HEK293 (cell line): ENCODE measurements around the gene MYBBP1A.
A peak's percentile ranks its signal among the peaks of the same experiment; 100 is the strongest.

ENCODE experiments used
- BCL11B ChIP-seq: fragments of 450-650 bp; formaldehyde crosslinking; IDR thresholded peaks from 2 replicates; pipeline ENCODE4 v1.5.1; 2016; ENCODE audit warnings: low read depth, missing biosample characterization, missing genetic modification characterization
- GFI1B ChIP-seq: fragments of 450-650 bp; formaldehyde crosslinking; IDR thresholded peaks from 2 replicates; pipeline ENCODE4 v1.5.1; 2016; ENCODE audit warnings: missing biosample characterization, missing genetic modification characterization
- KLF10 ChIP-seq: fragments of 450-650 bp; IDR thresholded peaks from 2 replicates; pipeline ENCODE4 v1.5.1; 2018; ENCODE audit warnings: missing biosample characterization, mild to moderate bottlenecking, missing genetic modification characterization
- KLF16 ChIP-seq: fragments of 450-650 bp; formaldehyde crosslinking; IDR thresholded peaks from 2 replicates; pipeline ENCODE4 v1.5.1; 2017; ENCODE audit warnings: missing biosample characterization, missing genetic modification characterization
- OVOL3 ChIP-seq: fragments of 450-650 bp; formaldehyde crosslinking; IDR thresholded peaks from 2 replicates; pipeline ENCODE4 v1.5.1; 2016; ENCODE audit warnings: missing biosample characterization, missing genetic modification characterization
- SALL2 ChIP-seq: fragments of 450-650 bp; formaldehyde crosslinking; IDR thresholded peaks from 2 replicates; pipeline ENCODE4 v1.5.0; 2017; ENCODE audit warnings: missing biosample characterization, mild to moderate bottlenecking, missing genetic modification characterization, borderline replicate concordance
- SCRT1 ChIP-seq: fragments of 450-650 bp; formaldehyde crosslinking; IDR thresholded peaks from 2 replicates; pipeline ENCODE4 v1.5.1; 2016; ENCODE audit warnings: missing biosample characterization, missing genetic modification characterization, borderline replicate concordance
- SCRT2 ChIP-seq: fragments of 450-650 bp; formaldehyde crosslinking; IDR thresholded peaks from 2 replicates; pipeline ENCODE4 v1.5.1; 2016; ENCODE audit warnings: missing biosample characterization, missing genetic modification characterization
- SP3 ChIP-seq: fragments of 450-650 bp; formaldehyde crosslinking; IDR thresholded peaks from 2 replicates; pipeline ENCODE4 v1.5.1; 2016; ENCODE audit warnings: missing biosample characterization, missing genetic modification characterization
- TRIM28 ChIP-seq: IDR thresholded peaks from 2 replicates; pipeline ENCODE4 v1.6.1; 2011; ENCODE audit warnings: low read length, control low read depth, borderline replicate concordance
- ZBTB1 ChIP-seq: fragments of 450-650 bp; formaldehyde crosslinking; IDR thresholded peaks from 2 replicates; pipeline ENCODE4 v1.5.1; 2016; ENCODE audit warnings: missing biosample characterization, missing genetic modification characterization
- ZFP3 ChIP-seq: fragments of 450-650 bp; formaldehyde crosslinking; IDR thresholded peaks from 2 replicates; pipeline ENCODE4 v1.5.1; 2016; ENCODE audit warnings: low read depth, missing biosample characterization, missing genetic modification characterization
- ZNF146 ChIP-seq: fragments of 450-650 bp; formaldehyde crosslinking; IDR thresholded peaks from 2 replicates; pipeline ENCODE4 v1.5.1; 2016; ENCODE audit warnings: missing biosample characterization, missing genetic modification characterization
- ZNF184 ChIP-seq: fragments of 450-650 bp; IDR thresholded peaks from 2 replicates; pipeline ENCODE4 v1.5.1; 2018; ENCODE audit warnings: missing biosample characterization, mild to moderate bottlenecking, missing genetic modification characterization
- ZNF2 ChIP-seq: fragments of 450-650 bp; formaldehyde crosslinking; IDR thresholded peaks from 2 replicates; pipeline ENCODE4 v1.5.1; 2016; ENCODE audit warnings: missing biosample characterization, missing genetic modification characterization
- ZNF292 ChIP-seq: fragments of 450-650 bp; formaldehyde crosslinking; IDR thresholded peaks from 2 replicates; pipeline ENCODE4 v1.5.1; 2016; ENCODE audit warnings: low read depth, missing biosample characterization, missing genetic modification characterization, borderline replicate concordance
- ZNF324 ChIP-seq: fragments of 450-650 bp; formaldehyde crosslinking; IDR thresholded peaks from 2 replicates; pipeline ENCODE4 v1.5.1; 2016; ENCODE audit warnings: missing biosample characterization, missing genetic modification characterization
- ZNF391 ChIP-seq: fragments of 450-650 bp; formaldehyde crosslinking; IDR thresholded peaks from 2 replicates; pipeline ENCODE4 v1.5.1; 2016; ENCODE audit warnings: low read depth, missing biosample characterization, missing genetic modification characterization, borderline replicate concordance
- ZNF423 ChIP-seq: fragments of 450-650 bp; formaldehyde crosslinking; IDR thresholded peaks from 2 replicates; pipeline ENCODE4 v1.5.1; 2016; ENCODE audit warnings: missing biosample characterization, missing genetic modification characterization
- ZNF433 ChIP-seq: fragments of 450-650 bp; formaldehyde crosslinking; IDR thresholded peaks from 2 replicates; pipeline ENCODE4 v1.5.1; 2016; ENCODE audit warnings: missing biosample characterization, missing genetic modification characterization, low read depth
- ZNF544 ChIP-seq: fragments of 450-650 bp; formaldehyde crosslinking; IDR thresholded peaks from 2 replicates; pipeline ENCODE4 v1.5.0; 2017; ENCODE audit warnings: missing biosample characterization, missing genetic modification characterization
- ZNF600 ChIP-seq: fragments of 450-650 bp; formaldehyde crosslinking; IDR thresholded peaks from 2 replicates; pipeline ENCODE4 v1.5.1; 2016; ENCODE audit warnings: missing biosample characterization, missing genetic modification characterization
- ZNF624 ChIP-seq: fragments of 450-650 bp; formaldehyde crosslinking; IDR thresholded peaks from 2 replicates; pipeline ENCODE4 v1.5.1; 2017; ENCODE audit warnings: missing biosample characterization, missing genetic modification characterization
- ZNF670 ChIP-seq: fragments of 450-650 bp; formaldehyde crosslinking; IDR thresholded peaks from 2 replicates; pipeline ENCODE4 v1.5.1; 2016; ENCODE audit warnings: missing biosample characterization, missing genetic modification characterization, low read depth
- ZNF747 ChIP-seq: fragments of 450-650 bp; formaldehyde crosslinking; IDR thresholded peaks from 2 replicates; pipeline ENCODE4 v1.5.1; 2016; ENCODE audit warnings: missing biosample characterization, missing genetic modification characterization
- ZNF785 ChIP-seq: fragments of 450-650 bp; formaldehyde crosslinking; IDR thresholded peaks from 2 replicates; pipeline ENCODE4 v1.5.1; 2016; ENCODE audit warnings: missing biosample characterization, missing genetic modification characterization
- TF ChIP-seq, protein P1 (sequence below): fragments of 450-650 bp; formaldehyde crosslinking; IDR thresholded peaks from 2 replicates; pipeline ENCODE4 v1.5.1; 2016; ENCODE audit warnings: missing biosample characterization, missing genetic modification characterization, low read depth
- TF ChIP-seq, protein P2 (sequence below): fragments of 450-650 bp; formaldehyde crosslinking; IDR thresholded peaks from 2 replicates; pipeline ENCODE4 v1.5.1; 2017; ENCODE audit warnings: missing biosample characterization, missing genetic modification characterization
- TF ChIP-seq, protein P3 (sequence below): fragments of 450-650 bp; formaldehyde crosslinking; IDR thresholded peaks from 2 replicates; pipeline ENCODE4 v1.5.1; 2017; ENCODE audit warnings: missing biosample characterization, missing genetic modification characterization
- TF ChIP-seq, protein P4 (sequence below): fragments of 450-650 bp; IDR thresholded peaks from 2 replicates; pipeline ENCODE4 v1.5.1; 2018; ENCODE audit warnings: missing biosample characterization, missing genetic modification characterization
- TF ChIP-seq, protein P5 (sequence below): fragments of 450-650 bp; formaldehyde crosslinking; IDR thresholded peaks from 2 replicates; pipeline ENCODE4 v1.5.1; 2016; ENCODE audit warnings: missing biosample characterization, missing genetic modification characterization
- TF ChIP-seq, protein P6 (sequence below): fragments of 450-650 bp; formaldehyde crosslinking; IDR thresholded peaks from 2 replicates; pipeline ENCODE4; 2016; ENCODE audit warnings: missing biosample characterization, missing genetic modification characterization

MYBBP1A gene

DNA sequence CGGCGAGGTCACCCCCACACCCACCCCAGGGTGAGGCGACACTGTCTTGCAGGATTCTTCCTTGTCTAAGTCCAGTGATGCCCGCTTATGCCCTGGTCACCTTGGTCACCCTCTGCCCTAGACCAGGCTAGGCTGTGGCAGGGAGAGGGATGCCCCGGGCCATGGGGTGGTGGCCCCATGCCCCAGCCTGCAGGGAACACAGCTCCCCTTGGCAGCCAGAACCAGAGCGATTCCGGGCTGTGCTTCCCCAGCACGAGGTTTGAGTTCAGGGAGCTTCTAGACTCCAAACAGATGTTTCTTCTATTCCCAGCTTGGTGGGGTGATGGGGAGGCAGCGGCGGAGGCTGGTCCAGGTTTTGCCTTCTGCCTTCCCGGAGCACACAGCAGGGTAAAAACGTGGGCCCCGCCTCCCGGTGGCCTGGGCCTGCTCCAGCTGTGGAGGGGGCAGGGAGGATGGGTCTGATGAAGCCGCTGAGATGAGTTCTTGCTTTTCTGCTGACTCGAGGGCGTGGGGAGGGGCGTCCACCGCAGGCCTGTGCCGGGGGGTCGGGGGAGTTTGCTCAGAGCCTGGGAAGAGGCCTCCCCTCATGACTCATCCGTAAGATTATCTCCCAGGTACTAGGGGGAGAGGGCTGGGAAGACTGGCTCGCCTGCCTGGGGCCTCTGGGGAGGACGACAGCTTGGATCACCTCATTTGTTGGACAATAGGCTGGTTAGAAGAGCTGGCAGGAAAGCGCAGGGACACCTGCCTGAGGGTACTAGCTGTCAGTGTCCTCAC, 44.5 kb upstream of the MYBBP1A start (continued):
- TF ChIP-seq GFI1B (tag by site-specific recombination), result no peak
- TF ChIP-seq, protein P1, sequence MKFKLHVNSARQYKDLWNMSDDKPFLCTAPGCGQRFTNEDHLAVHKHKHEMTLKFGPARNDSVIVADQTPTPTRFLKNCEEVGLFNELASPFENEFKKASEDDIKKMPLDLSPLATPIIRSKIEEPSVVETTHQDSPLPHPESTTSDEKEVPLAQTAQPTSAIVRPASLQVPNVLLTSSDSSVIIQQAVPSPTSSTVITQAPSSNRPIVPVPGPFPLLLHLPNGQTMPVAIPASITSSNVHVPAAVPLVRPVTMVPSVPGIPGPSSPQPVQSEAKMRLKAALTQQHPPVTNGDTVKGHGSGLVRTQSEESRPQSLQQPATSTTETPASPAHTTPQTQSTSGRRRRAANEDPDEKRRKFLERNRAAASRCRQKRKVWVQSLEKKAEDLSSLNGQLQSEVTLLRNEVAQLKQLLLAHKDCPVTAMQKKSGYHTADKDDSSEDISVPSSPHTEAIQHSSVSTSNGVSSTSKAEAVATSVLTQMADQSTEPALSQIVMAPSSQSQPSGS (tag by site-specific recombination), result no peak
- TF ChIP-seq KLF16 (tag by site-specific recombination), result no peak
- TF ChIP-seq, protein P2, sequence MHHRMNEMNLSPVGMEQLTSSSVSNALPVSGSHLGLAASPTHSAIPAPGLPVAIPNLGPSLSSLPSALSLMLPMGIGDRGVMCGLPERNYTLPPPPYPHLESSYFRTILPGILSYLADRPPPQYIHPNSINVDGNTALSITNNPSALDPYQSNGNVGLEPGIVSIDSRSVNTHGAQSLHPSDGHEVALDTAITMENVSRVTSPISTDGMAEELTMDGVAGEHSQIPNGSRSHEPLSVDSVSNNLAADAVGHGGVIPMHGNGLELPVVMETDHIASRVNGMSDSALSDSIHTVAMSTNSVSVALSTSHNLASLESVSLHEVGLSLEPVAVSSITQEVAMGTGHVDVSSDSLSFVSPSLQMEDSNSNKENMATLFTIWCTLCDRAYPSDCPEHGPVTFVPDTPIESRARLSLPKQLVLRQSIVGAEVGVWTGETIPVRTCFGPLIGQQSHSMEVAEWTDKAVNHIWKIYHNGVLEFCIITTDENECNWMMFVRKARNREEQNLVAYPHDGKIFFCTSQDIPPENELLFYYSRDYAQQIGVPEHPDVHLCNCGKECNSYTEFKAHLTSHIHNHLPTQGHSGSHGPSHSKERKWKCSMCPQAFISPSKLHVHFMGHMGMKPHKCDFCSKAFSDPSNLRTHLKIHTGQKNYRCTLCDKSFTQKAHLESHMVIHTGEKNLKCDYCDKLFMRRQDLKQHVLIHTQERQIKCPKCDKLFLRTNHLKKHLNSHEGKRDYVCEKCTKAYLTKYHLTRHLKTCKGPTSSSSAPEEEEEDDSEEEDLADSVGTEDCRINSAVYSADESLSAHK (tag by site-specific recombination), result no peak
- no peak for TF ChIP-seq KLF10 (tag by site-specific recombination)
- TF ChIP-seq SP3, result no peak
- TF ChIP-seq ZNF184, result no peak
- TF ChIP-seq ZNF785 (tag by site-specific recombination), result no peak
- TF ChIP-seq ZNF391 (tag by site-specific recombination), result no peak
- TF ChIP-seq ZNF624 (tag by site-specific recombination), result no peak
- TF ChIP-seq, protein P3, sequence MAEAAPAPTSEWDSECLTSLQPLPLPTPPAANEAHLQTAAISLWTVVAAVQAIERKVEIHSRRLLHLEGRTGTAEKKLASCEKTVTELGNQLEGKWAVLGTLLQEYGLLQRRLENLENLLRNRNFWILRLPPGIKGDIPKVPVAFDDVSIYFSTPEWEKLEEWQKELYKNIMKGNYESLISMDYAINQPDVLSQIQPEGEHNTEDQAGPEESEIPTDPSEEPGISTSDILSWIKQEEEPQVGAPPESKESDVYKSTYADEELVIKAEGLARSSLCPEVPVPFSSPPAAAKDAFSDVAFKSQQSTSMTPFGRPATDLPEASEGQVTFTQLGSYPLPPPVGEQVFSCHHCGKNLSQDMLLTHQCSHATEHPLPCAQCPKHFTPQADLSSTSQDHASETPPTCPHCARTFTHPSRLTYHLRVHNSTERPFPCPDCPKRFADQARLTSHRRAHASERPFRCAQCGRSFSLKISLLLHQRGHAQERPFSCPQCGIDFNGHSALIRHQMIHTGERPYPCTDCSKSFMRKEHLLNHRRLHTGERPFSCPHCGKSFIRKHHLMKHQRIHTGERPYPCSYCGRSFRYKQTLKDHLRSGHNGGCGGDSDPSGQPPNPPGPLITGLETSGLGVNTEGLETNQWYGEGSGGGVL (tag by site-specific recombination), result peak; percentile 67
- no peak for TF ChIP-seq ZNF324 (tag by site-specific recombination)
- no peak for TF ChIP-seq ZFP3 (tag by site-specific recombination)
- TF ChIP-seq, protein P4, sequence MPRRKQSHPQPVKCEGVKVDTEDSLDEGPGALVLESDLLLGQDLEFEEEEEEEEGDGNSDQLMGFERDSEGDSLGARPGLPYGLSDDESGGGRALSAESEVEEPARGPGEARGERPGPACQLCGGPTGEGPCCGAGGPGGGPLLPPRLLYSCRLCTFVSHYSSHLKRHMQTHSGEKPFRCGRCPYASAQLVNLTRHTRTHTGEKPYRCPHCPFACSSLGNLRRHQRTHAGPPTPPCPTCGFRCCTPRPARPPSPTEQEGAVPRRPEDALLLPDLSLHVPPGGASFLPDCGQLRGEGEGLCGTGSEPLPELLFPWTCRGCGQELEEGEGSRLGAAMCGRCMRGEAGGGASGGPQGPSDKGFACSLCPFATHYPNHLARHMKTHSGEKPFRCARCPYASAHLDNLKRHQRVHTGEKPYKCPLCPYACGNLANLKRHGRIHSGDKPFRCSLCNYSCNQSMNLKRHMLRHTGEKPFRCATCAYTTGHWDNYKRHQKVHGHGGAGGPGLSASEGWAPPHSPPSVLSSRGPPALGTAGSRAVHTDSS (tag by site-specific recombination), result no peak
- no peak for TF ChIP-seq ZNF423 (tag by site-specific recombination)
- TF ChIP-seq ZNF600, result no peak
- no peak for TF ChIP-seq ZNF433 (tag by site-specific recombination)
- TF ChIP-seq BCL11B, result no peak
- TF ChIP-seq ZNF670 (tag by site-specific recombination), result no peak
- TF ChIP-seq, protein P5, sequence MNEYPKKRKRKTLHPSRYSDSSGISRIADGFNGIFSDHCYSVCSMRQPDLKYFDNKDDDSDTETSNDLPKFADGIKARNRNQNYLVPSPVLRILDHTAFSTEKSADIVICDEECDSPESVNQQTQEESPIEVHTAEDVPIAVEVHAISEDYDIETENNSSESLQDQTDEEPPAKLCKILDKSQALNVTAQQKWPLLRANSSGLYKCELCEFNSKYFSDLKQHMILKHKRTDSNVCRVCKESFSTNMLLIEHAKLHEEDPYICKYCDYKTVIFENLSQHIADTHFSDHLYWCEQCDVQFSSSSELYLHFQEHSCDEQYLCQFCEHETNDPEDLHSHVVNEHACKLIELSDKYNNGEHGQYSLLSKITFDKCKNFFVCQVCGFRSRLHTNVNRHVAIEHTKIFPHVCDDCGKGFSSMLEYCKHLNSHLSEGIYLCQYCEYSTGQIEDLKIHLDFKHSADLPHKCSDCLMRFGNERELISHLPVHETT (tag by site-specific recombination), result no peak
- TF ChIP-seq ZBTB1, result no peak
- TF ChIP-seq ZNF146 (tag by site-specific recombination), result no peak
- TF ChIP-seq ZNF747 (tag by site-specific recombination), result no peak
- no peak for TF ChIP-seq TRIM28
- TF ChIP-seq OVOL3 (tag by site-specific recombination), result no peak
- TF ChIP-seq SCRT1 (tag by site-specific recombination), result no peak
- TF ChIP-seq ZNF2, result no peak
- no peak for TF ChIP-seq ZNF544
- TF ChIP-seq, protein P6, sequence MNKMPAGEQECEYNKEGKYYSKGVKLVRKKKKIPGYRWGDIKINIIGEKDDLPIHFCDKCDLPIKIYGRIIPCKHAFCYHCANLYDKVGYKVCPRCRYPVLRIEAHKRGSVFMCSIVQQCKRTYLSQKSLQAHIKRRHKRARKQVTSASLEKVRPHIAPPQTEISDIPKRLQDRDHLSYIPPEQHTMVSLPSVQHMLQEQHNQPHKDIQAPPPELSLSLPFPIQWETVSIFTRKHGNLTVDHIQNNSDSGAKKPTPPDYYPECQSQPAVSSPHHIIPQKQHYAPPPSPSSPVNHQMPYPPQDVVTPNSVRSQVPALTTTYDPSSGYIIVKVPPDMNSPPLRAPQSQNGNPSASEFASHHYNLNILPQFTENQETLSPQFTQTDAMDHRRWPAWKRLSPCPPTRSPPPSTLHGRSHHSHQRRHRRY (tag by site-specific recombination), result no peak
- no peak for TF ChIP-seq SCRT2 (tag by site-specific recombination)
- TF ChIP-seq ZNF292 (tag by site-specific recombination), result no peak
- TF ChIP-seq SALL2, result no peak
